ENCODE results near the gene CCDC93. TPM values are rescaled to one million over a fixed set of nuclear protein-coding genes. Genes with fewer than 3 reads are reported as not detected.

CCDC93 gene
- total and polyA plus RNA-seq, 2 donors from 2014 or later, result 6.7 to 36.3 TPM

DNA sequence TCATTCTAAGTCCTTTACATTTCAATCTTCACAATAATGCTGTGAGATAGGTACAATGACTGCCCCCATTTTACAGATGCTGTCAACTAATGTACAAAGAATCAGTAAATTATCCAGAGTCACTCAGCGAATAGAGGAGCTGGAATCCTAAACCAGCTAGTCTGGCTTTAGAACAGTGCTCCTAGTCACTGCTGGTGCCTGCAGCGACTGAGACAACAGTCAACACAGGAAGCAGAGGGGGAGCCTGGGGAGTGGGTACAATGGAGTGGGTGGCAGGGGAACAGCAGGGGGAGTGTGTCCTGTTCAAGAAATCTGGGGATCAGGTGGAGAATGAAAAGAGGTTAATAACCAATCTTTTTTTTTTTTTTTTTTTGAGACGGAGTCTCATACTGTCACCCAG, 37.3 kb downstream of the CCDC93 start:
- no peaks in the 10 kb centered on the region for H3K27me3 ChIP-seq (ENCODE audit: control insufficient read depth, insufficient read depth, low read length)
- no peak overlapping the region for H3K4me3 ChIP-seq (ENCODE audit: low read length in 3 of 3)
- H3K36me3 ChIP-seq (ENCODE audit: control insufficient read depth in 2 of 3, insufficient read depth in 3 of 3, low read length in 3 of 3), result peaks cover 0 to 54% (median 39%) of the 10 kb centered on the region in 3 donors
- TF ChIP-seq CTCF (IDR thresholded peaks at IDR 0.05; ENCODE audit: borderline replicate concordance, extremely low read depth, insufficient read depth), result no peak
- FAIRE-seq (no peak), DNase-seq (no peak)
- intact Hi-C loops (cut with DNase I), result no loop called here
- no peaks in the 10 kb centered on the region for H3K9me3 ChIP-seq (ENCODE audit: control insufficient read depth in 2 of 3, insufficient read depth in 1 of 3, low read length in 3 of 3)
- no peak overlapping the region for H3K9ac ChIP-seq (ENCODE audit: low read length in 3 of 3)
- no peaks in the 10 kb centered on the region for H3K4me1 ChIP-seq (ENCODE audit: control insufficient read depth in 2 of 3, insufficient read depth in 2 of 3, low read depth in 1 of 3, low read length in 3 of 3)
- H3K27ac ChIP-seq (ENCODE audit: low read depth in 2 of 2, low read length in 2 of 2), result no peak overlapping the region

DNA sequence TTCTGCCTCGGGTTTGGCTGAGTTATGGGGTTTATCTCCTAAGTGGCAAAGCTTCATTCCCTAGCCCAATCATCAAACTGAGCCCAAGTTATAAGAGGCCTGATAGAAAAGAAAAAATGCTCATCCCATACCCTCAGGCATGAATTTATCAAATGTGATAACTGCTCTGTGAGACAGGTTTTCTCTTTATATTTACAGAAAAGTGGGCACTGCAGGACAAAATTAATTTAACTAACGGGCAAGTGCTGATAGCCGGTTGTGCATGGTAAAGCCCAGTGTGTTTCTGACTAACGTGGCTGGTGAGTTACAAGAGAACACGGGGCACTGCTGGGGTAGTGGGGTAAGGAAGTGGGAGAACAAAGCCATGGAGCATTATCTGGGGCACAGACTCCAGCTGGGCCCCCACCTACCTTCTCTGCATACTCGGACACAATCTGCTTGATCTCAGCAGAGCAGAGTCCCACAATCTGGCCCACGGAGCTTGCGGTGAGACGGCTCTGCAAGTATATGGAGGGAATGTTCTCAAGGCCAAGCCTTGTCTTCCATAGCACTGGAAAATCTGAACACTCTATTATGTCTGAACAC, 40.3 kb downstream of the CCDC93 start:
- Histone ChIP-seq H3K36me3 (ENCODE audit: control insufficient read depth in 2 of 3, insufficient read depth in 3 of 3, low read length in 3 of 3) (peaks cover 0 to 62% (median 35%) of the 10 kb centered on the region in 3 donors), H3K9me3 (ENCODE audit: control insufficient read depth in 2 of 3, insufficient read depth in 1 of 3, low read length in 3 of 3) (no peaks in the 10 kb centered on the region), H3K4me3 (ENCODE audit: low read length in 3 of 3) (no peak overlapping the region), H3K9ac (ENCODE audit: low read length in 3 of 3) (no peak overlapping the region), H3K27ac (ENCODE audit: low read depth in 2 of 2, low read length in 2 of 2) (no peak overlapping the region), H3K4me1 (ENCODE audit: control insufficient read depth in 2 of 3, insufficient read depth in 2 of 3, low read depth in 1 of 3, low read length in 3 of 3) (no peaks in the 10 kb centered on the region), H3K27me3 (ENCODE audit: control insufficient read depth, insufficient read depth, low read length) (no peaks in the 10 kb centered on the region)
- TF ChIP-seq CTCF (IDR thresholded peaks at IDR 0.05; ENCODE audit: borderline replicate concordance, extremely low read depth, insufficient read depth), result no peak
- intact Hi-C loops (cut with DNase I), result no loop called here
- DNase-seq (no peak), FAIRE-seq (no peak)

GRCh38 chr2:117972476-117973123, 41.3 kb downstream of the CCDC93 start:
- H3K4me3 ChIP-seq (ENCODE audit: low read length in 3 of 3), result no peak overlapping the region
- H3K4me1 ChIP-seq (ENCODE audit: control insufficient read depth in 2 of 3, insufficient read depth in 2 of 3, low read depth in 1 of 3, low read length in 3 of 3), result no peaks in the 10 kb centered on the region
- intact Hi-C loops (cut with DNase I), result no loop called here
- DNase-seq (no peak), FAIRE-seq (no peak)
- no peak for TF ChIP-seq CTCF (IDR thresholded peaks at IDR 0.05; ENCODE audit: borderline replicate concordance, extremely low read depth, insufficient read depth)
- no peak overlapping the region for H3K9ac ChIP-seq (ENCODE audit: low read length in 3 of 3)
- no peaks in the 10 kb centered on the region for H3K27me3 ChIP-seq (ENCODE audit: control insufficient read depth, insufficient read depth, low read length)
- H3K9me3 ChIP-seq (ENCODE audit: control insufficient read depth in 2 of 3, insufficient read depth in 1 of 3, low read length in 3 of 3), result no peaks in the 10 kb centered on the region
- no peak overlapping the region for H3K27ac ChIP-seq (ENCODE audit: low read depth in 2 of 2, low read length in 2 of 2)
- peaks cover 0 to 59% (median 37%) of the 10 kb centered on the region in 3 donors for H3K36me3 ChIP-seq (ENCODE audit: control insufficient read depth in 2 of 3, insufficient read depth in 3 of 3, low read length in 3 of 3)

Data from kidney (tissue), 14 donors.